Mesothelial cell of epicardium (in vitro differentiated cells): ENCODE results near the gene SS18L1. TPM values are rescaled to one million over a fixed set of nuclear protein-coding genes. Genes with fewer than 3 reads are reported as not detected.

ENCODE experiments used
- DNase-seq, 2 experiments: peaks; one replicate each; pipeline ENCODE4 v3.0.0; 2021; ENCODE audit warnings: low spot score in 2 of 2; ENCODE audit not compliant: unreplicated experiment in 2 of 2
- H3K27ac Mint-ChIP-seq: 2 replicates; pipeline ENCODE4 v1.8.0; 2021; ENCODE audit warnings: mixed read lengths
- H3K27me3 Mint-ChIP-seq: 2 replicates; pipeline ENCODE4 v1.8.0; 2021; ENCODE audit warnings: low read depth, mixed read lengths
- H3K36me3 Mint-ChIP-seq: 2 replicates; pipeline ENCODE4 v1.8.0; 2021; ENCODE audit warnings: mixed read lengths
- H3K4me1 Mint-ChIP-seq: 2 replicates; pipeline ENCODE4 v1.8.0; 2021; ENCODE audit warnings: mixed read lengths
- H3K4me3 Mint-ChIP-seq: 2 replicates; pipeline ENCODE4 v1.8.0; 2021; ENCODE audit warnings: mild to moderate bottlenecking, moderate library complexity, mixed read lengths
- H3K9me3 Mint-ChIP-seq: 2 replicates; pipeline ENCODE4 v1.8.0; 2021; ENCODE audit warnings: mixed read lengths
- CTCF ChIP-seq: fragments of 200-600 bp; sonication (generic); IDR thresholded peaks from one replicate; pipeline ENCODE4 v1.5.0; 2021; ENCODE audit warnings: antibody characterized with exemption; ENCODE audit not compliant: unreplicated experiment
- total RNA-seq: library from RNA; stranded (reverse); gene quantifications from 3 replicates; pipeline ENCODE4 v1.2.1, GENCODE V29; 2021

The SS18L1 gene
- total RNA-seq, 1 donor from 2014 or later: 27.5 TPM

GRCh38 chr20:62164879-62165761, 21.6 kb downstream of the SS18L1 start:
- no peaks in the 10 kb centered on the region for H3K27me3 Mint-ChIP-seq
- TF ChIP-seq CTCF: no peak
- H3K36me3 Mint-ChIP-seq: peaks cover 13% of the 10 kb centered on the region
- DNase-seq: no peak
- H3K9me3 Mint-ChIP-seq: no peaks in the 10 kb centered on the region
- H3K4me1 Mint-ChIP-seq: no peaks in the 10 kb centered on the region
- H3K4me3 Mint-ChIP-seq: no peak overlapping the region
- no peak overlapping the region for H3K27ac Mint-ChIP-seq

GRCh38 chr20:62165762-62166399, 22.3 kb downstream of the SS18L1 start:
- H3K4me3 Mint-ChIP-seq: no peak overlapping the region
- H3K4me1 Mint-ChIP-seq: no peaks in the 10 kb centered on the region
- no peak for TF ChIP-seq CTCF
- peaks cover 13% of the 10 kb centered on the region for H3K36me3 Mint-ChIP-seq
- no peaks in the 10 kb centered on the region for H3K27me3 Mint-ChIP-seq
- H3K9me3 Mint-ChIP-seq: no peaks in the 10 kb centered on the region
- DNase-seq: no peak
- no peak overlapping the region for H3K27ac Mint-ChIP-seq

- no peak overlapping the region for H3K4me3 Mint-ChIP-seq
- DNase-seq: no peak
- peaks cover 16% of the 10 kb centered on the region for H3K36me3 Mint-ChIP-seq
- no peak for TF ChIP-seq CTCF
- H3K27me3 Mint-ChIP-seq: no peaks in the 10 kb centered on the region
- H3K27ac Mint-ChIP-seq: no peak overlapping the region
- H3K9me3 Mint-ChIP-seq: no peaks in the 10 kb centered on the region
- H3K4me1 Mint-ChIP-seq: no peaks in the 10 kb centered on the region
These were observed 23.9 kb downstream of the SS18L1 start for GRCh38 chr20:62167474-62167873.

GRCh38 chr20:62168061-62168460, 24.5 kb downstream of the SS18L1 start:
- no peak for DNase-seq
- Mint-ChIP-seq H3K27me3 (no peaks in the 10 kb centered on the region), H3K27ac (no peak overlapping the region), H3K4me1 (no peaks in the 10 kb centered on the region), H3K9me3 (no peaks in the 10 kb centered on the region), H3K36me3 (peaks cover 16% of the 10 kb centered on the region), H3K4me3 (no peak overlapping the region)
- TF ChIP-seq CTCF: no peak

GRCh38 chr20:62168890-62169435, 25.4 kb downstream of the SS18L1 start:
- DNase-seq: no peak
- Mint-ChIP-seq H3K36me3 (peaks cover 17% of the 10 kb centered on the region), H3K4me1 (no peaks in the 10 kb centered on the region), H3K9me3 (no peaks in the 10 kb centered on the region), H3K4me3 (no peak overlapping the region), H3K27ac (no peak overlapping the region), H3K27me3 (no peaks in the 10 kb centered on the region)
- no peak for TF ChIP-seq CTCF
